ENCODE measurements around the gene MAD1L1. TPM values are rescaled to one million over a fixed set of nuclear protein-coding genes. Genes with fewer than 3 reads are reported as not detected.
A peak's percentile ranks its signal among the peaks of the same experiment; 100 is the strongest.

The MAD1L1 gene
- total RNA-seq, 6 experiments from 2014 or later: 15.1 to 37.4 (median 20.5) TPM

- WGBS (ENCODE audit: insufficient coverage, low coverage, low lambda C conversion rate, missing lambda C conversion rate): 80% methylated on average over 6 of the region's 13 CpGs
- Histone ChIP-seq H3K9me3 (no peaks in the 10 kb centered on the region), H3K36me3 (no peaks in the 10 kb centered on the region), H3K4me1 (no peaks in the 10 kb centered on the region), H3K27me3 (no peaks in the 10 kb centered on the region), H3K27ac (no peak overlapping the region), H3K4me3 (no peak overlapping the region)
- ATAC-seq: no peak
- TF ChIP-seq CTCF (IDR thresholded peaks at IDR 0.05) (no peak), POLR2A (IDR thresholded peaks at IDR 0.05) (no peak)
- intact Hi-C loops (cut with DNase I): no loop called here
- no peak for DNase-seq
Observed at GRCh38 chr7:2052657-2053048, 180.1 kb downstream of the MAD1L1 start.

DNA sequence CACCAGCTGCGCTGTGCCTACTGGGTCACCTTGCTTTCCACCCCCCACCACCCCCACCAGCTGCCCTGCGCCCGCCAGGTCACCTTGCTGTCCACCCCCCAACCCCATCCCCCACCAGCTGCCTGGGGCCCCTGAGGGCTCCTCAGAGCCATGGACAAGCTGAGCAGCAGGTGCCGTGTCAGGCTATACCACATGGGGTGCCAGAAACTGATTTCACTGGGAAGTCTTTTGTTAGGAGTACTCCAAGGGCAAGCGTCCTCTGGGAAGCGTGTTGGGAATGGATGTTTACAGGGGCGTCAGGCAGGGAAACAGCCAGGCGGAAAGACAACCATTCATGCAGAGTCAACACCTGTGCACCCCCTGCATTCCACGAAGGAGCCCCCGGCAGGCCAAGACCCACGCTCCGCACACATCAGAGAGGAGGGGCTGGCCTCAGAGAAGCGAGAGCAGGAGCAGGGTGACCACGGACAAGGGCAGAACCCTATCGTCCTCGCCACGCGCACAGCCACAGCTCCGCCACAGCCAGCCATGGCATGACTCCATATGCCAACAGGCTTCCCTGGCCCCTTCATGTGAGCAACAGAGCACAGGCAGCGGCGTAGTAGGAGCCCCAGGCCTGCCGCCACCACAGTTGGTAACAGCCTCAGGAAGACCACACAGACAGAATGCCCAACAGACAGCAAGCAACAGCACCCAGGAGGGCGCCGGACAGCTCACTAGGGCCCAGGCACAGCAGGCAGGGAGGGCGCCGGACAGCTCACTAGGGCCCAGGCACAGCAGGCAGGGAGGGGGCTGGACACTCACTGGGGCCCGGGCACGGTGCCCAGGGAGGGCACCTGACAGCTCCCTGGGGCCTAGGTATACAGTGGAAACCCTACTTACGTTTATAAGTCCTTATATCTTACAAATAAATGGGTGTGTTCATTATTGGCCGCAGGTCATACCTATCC lies 180.8 kb downstream of the MAD1L1 start:
- intact Hi-C loops (cut with DNase I): no loop called here
- 80% methylated on average over 7 of the region's 30 CpGs for WGBS (ENCODE audit: insufficient coverage, low coverage, low lambda C conversion rate, missing lambda C conversion rate)
- H3K27ac ChIP-seq: no peak overlapping the region
- DNase-seq (no peak), ATAC-seq (no peak)
- no peaks in the 10 kb centered on the region for H3K27me3 ChIP-seq
- H3K9me3 ChIP-seq: no peaks in the 10 kb centered on the region
- no peaks in the 10 kb centered on the region for H3K36me3 ChIP-seq
- no peak overlapping the region for H3K4me3 ChIP-seq
- H3K4me1 ChIP-seq: no peaks in the 10 kb centered on the region
- TF ChIP-seq CTCF (IDR thresholded peaks at IDR 0.05) (no peak), POLR2A (IDR thresholded peaks at IDR 0.05) (no peak)

DNA sequence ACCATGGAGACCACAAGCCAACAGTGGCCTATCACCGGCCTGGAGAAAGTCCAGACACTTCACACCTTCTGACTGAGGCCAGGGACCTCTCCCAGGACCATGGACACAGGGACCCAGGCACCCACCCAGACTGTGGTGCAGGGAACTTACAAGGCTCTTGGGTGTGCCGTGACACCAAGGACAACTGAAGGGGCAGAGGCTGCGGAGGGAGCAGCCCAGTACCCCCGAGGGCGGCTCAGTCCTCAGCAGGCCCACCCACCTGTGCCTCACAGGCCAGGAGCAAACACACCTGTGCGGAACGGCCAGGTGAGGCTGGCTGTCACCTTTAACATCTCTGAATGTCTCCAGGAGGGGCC lies 182.3 kb downstream of the MAD1L1 start:
- WGBS (ENCODE audit: insufficient coverage, low coverage, low lambda C conversion rate, missing lambda C conversion rate): 80% methylated on average over 1 of the region's 7 CpGs
- no peak for TF ChIP-seq CTCF (IDR thresholded peaks at IDR 0.05)
- TF ChIP-seq POLR2A (IDR thresholded peaks at IDR 0.05): no peak
- intact Hi-C loops (cut with DNase I): no loop called here
- DNase-seq: no peak
- Histone ChIP-seq H3K27ac (no peak overlapping the region), H3K27me3 (no peaks in the 10 kb centered on the region), H3K4me3 (no peak overlapping the region), H3K36me3 (no peaks in the 10 kb centered on the region), H3K9me3 (no peaks in the 10 kb centered on the region), H3K4me1 (no peaks in the 10 kb centered on the region)
- ATAC-seq: no peak

- H3K4me1 ChIP-seq: no peaks in the 10 kb centered on the region
- WGBS (ENCODE audit: insufficient coverage, low coverage, low lambda C conversion rate, missing lambda C conversion rate): 84% methylated on average over 12 of the region's 37 CpGs
- ATAC-seq (no peak), DNase-seq (peak in 1 of 3 donors; percentile 39)
- no peak overlapping the region for H3K27ac ChIP-seq
- H3K27me3 ChIP-seq: no peaks in the 10 kb centered on the region
- intact Hi-C loops (cut with DNase I): no loop called here
- no peak for TF ChIP-seq CTCF (IDR thresholded peaks at IDR 0.05)
- H3K36me3 ChIP-seq: no peaks in the 10 kb centered on the region
- no peaks in the 10 kb centered on the region for H3K9me3 ChIP-seq
- H3K4me3 ChIP-seq: no peak overlapping the region
Observed at GRCh38 chr7:2049782-2050510, 182.8 kb downstream of the MAD1L1 start.
